ENCODE results near the gene ANTXR1. TPM values are rescaled to one million over a fixed set of nuclear protein-coding genes. Genes with fewer than 3 reads are reported as not detected.

The ANTXR1 gene
- total RNA-seq, 1 experiment from 2014 or later, result 0.66 TPM

DNA sequence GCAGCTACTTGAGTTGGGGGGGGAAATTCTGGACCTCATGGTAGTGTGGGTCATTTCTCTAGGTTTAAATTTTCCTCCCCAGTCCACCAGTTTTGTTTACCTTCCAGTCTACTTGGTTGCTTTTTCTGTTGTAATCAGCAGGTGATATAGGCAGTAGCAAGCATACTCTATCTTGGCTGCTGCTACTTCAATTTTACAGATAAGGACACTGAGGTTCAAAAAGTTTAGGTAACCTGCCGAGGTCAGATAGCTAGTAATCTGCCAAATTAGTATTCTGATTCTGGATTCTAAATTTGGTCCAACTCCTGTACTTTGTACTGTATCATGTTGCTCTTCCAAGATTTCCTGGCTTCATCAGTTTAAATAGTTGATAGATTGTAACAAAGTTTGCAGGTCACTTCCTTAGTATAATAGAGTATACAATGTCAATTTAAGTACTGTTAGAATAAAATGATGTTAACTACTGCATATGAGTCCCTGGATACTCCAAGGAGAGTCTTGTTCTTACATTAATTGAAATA is 34.7 kb downstream of the ANTXR1 start:
- no peak overlapping the region for H3K27ac Mint-ChIP-seq (ENCODE audit: unreplicated experiment)
- H3K9me3 Mint-ChIP-seq (ENCODE audit: low read depth, unreplicated experiment), result no peaks in the 10 kb centered on the region
- H3K4me1 Mint-ChIP-seq (ENCODE audit: low read depth, unreplicated experiment), result no peaks in the 10 kb centered on the region
- H3K4me3 Mint-ChIP-seq (ENCODE audit: low read depth, unreplicated experiment), result no peak overlapping the region
- TF ChIP-seq, protein P1, sequence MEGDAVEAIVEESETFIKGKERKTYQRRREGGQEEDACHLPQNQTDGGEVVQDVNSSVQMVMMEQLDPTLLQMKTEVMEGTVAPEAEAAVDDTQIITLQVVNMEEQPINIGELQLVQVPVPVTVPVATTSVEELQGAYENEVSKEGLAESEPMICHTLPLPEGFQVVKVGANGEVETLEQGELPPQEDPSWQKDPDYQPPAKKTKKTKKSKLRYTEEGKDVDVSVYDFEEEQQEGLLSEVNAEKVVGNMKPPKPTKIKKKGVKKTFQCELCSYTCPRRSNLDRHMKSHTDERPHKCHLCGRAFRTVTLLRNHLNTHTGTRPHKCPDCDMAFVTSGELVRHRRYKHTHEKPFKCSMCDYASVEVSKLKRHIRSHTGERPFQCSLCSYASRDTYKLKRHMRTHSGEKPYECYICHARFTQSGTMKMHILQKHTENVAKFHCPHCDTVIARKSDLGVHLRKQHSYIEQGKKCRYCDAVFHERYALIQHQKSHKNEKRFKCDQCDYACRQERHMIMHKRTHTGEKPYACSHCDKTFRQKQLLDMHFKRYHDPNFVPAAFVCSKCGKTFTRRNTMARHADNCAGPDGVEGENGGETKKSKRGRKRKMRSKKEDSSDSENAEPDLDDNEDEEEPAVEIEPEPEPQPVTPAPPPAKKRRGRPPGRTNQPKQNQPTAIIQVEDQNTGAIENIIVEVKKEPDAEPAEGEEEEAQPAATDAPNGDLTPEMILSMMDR (IDR thresholded peaks at IDR 0.05; ENCODE audit: unreplicated experiment), result no peak
- peaks cover 33% of the 10 kb centered on the region for H3K27me3 Mint-ChIP-seq (ENCODE audit: unreplicated experiment)
- no peak for DNase-seq
- no peaks in the 10 kb centered on the region for H3K36me3 Mint-ChIP-seq (ENCODE audit: insufficient read depth, unreplicated experiment)
- no TSS peak for BruUV-seq (replicated peaks)
- intact Hi-C loops (cut with micrococcal nuclease; ENCODE audit: unreplicated experiment), result no loop called here
- CTCF ChIA-PET, result no interaction called here

DNA sequence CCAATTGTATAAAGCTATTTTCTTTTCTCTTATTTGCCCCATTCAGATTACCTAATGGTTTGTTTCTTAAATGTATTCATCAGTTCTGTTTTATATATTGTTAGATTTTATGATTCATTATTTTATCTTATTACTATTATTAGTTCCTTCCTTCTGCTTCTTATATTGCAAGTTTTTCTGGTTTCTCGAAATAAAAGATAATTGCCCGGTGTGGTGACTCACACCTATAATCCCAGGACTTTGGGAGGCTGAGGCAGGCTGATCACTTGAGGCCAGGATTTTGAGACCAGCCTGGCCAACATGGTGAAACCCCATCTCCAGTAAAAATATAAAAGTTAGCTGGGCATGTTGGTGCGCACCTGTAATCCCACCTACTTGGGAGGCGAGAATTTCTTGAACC is 37.8 kb downstream of the ANTXR1 start:
- Mint-ChIP-seq H3K27ac (ENCODE audit: unreplicated experiment) (no peak overlapping the region), H3K27me3 (ENCODE audit: unreplicated experiment) (peaks cover 2% of the 10 kb centered on the region), H3K4me1 (ENCODE audit: low read depth, unreplicated experiment) (no peaks in the 10 kb centered on the region), H3K9me3 (ENCODE audit: low read depth, unreplicated experiment) (no peaks in the 10 kb centered on the region), H3K36me3 (ENCODE audit: insufficient read depth, unreplicated experiment) (no peaks in the 10 kb centered on the region), H3K4me3 (ENCODE audit: low read depth, unreplicated experiment) (no peak overlapping the region)
- no peak for DNase-seq
- CTCF ChIA-PET, result no interaction called here
- TF ChIP-seq, protein P1 (IDR thresholded peaks at IDR 0.05; ENCODE audit: unreplicated experiment), result no peak
- intact Hi-C loops (cut with micrococcal nuclease; ENCODE audit: unreplicated experiment), result no loop called here
- BruUV-seq (replicated peaks), result no TSS peak

DNA sequence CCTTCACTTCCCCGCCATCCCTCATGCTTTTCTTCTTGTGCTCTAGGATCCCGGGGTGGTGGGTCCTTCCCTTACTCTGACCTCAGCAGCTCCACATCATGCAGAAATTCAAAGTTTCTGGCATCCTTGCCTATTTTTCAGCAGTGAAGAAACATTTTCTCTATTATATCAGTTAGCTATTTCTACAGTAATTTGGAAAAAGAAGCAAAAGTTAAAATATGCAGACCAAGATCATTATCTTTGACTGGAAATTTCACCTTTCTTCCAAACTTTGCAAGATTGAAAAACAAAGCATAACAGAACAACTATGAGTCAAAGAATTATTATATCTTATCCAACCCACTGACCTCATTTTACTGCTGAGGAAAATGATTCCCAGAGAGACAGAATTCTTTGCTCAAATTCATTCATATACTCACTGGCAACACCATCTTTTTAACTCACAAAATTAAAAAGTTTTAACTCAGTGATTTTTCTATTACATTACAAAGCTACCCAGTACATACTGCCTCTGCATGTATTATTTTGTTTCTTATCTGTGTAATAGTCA is 40.5 kb downstream of the ANTXR1 start:
- TF ChIP-seq, protein P1 (IDR thresholded peaks at IDR 0.05; ENCODE audit: unreplicated experiment), result no peak
- intact Hi-C loops (cut with micrococcal nuclease; ENCODE audit: unreplicated experiment), result no loop called here
- Mint-ChIP-seq H3K4me3 (ENCODE audit: low read depth, unreplicated experiment) (no peak overlapping the region), H3K36me3 (ENCODE audit: insufficient read depth, unreplicated experiment) (no peaks in the 10 kb centered on the region), H3K27me3 (ENCODE audit: unreplicated experiment) (no peaks in the 10 kb centered on the region), H3K27ac (ENCODE audit: unreplicated experiment) (no peak overlapping the region), H3K4me1 (ENCODE audit: low read depth, unreplicated experiment) (no peaks in the 10 kb centered on the region), H3K9me3 (ENCODE audit: low read depth, unreplicated experiment) (no peaks in the 10 kb centered on the region)
- BruUV-seq (replicated peaks), result no TSS peak
- CTCF ChIA-PET, result no interaction called here
- DNase-seq, result no peak

DNA sequence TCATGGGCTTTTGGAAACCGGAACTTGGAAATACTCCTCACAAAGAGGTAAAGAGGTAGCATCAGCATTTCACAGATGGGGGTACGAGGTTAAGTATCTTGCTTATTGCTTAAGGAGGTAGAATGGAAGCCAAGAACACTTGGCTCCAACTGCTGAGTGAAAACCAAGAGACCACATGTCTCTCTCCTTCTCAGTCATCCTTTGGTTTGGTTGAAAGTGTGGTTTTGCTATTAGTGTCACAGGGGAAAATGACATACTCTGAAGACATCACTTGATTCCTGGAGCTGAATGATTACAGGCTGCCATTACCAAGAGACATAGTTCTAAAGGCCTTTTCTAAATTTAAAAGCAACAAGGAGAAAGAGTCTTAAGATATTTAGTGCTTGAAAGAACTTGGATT is 41.5 kb downstream of the ANTXR1 start:
- CTCF ChIA-PET, result no interaction called here
- TF ChIP-seq, protein P1 (IDR thresholded peaks at IDR 0.05; ENCODE audit: unreplicated experiment), result no peak
- no peaks in the 10 kb centered on the region for H3K9me3 Mint-ChIP-seq (ENCODE audit: low read depth, unreplicated experiment)
- H3K4me1 Mint-ChIP-seq (ENCODE audit: low read depth, unreplicated experiment), result no peaks in the 10 kb centered on the region
- H3K27me3 Mint-ChIP-seq (ENCODE audit: unreplicated experiment), result no peaks in the 10 kb centered on the region
- no peak for DNase-seq
- H3K27ac Mint-ChIP-seq (ENCODE audit: unreplicated experiment), result no peak overlapping the region
- no peak overlapping the region for H3K4me3 Mint-ChIP-seq (ENCODE audit: low read depth, unreplicated experiment)
- H3K36me3 Mint-ChIP-seq (ENCODE audit: insufficient read depth, unreplicated experiment), result no peaks in the 10 kb centered on the region
- intact Hi-C loops (cut with micrococcal nuclease; ENCODE audit: unreplicated experiment), result no loop called here
- BruUV-seq (replicated peaks), result no TSS peak

All from Calu3 (cell line).